NCI-H1930 (cell line): ENCODE measurements around the gene MT2A.
A peak's percentile ranks its signal among the peaks of the same experiment; 100 is the strongest.
"Not testable (repeated sequence)": the region's sequence is repeated elsewhere in the genome, so short reads cannot be mapped to it uniquely, and the experiment has no call there.

Experiments
- DNase-seq, 2 experiments: peaks; one replicate each; lab custom pipeline; 2025; lab: John Stamatoyannopoulos, UW

Gene MT2A

DNA sequence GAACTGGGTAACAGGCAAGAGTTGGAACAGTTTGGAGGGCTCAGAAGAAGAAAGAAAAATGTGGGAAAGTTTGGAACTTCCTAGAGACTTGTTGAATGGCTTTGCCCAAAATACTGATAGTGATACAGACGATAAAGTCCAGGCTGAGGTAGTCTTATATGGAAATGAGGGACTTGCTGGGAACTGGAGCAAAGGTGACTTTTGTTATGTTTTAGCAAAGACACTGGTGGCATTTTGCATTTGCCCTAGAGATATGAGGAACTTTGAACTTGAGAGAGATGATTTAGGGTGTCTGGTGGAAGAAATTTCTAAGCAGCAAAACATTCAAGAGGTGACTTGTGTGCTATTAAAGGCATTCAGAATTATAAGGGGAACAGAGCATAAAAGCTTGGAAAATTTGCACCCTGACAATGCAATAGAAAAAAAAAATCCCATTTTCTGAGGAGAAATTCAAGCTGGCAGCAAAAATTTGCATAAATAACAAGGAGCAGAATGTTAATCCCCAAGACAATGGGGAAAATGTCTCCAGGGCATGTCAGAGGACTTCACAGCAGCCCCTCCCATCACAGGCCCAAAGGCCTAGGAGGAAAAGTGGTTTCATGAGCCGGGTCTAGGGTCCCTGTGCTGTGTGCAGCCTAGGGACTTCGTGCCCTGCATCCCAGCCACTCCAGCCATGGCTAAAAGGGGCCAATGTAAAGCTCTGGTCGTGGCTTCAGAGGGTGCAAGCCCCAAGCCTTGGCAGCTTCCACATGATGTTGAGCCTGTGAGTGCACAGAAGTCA lies 13.5 kb downstream of the MT2A start:
- not testable (repeated sequence) for DNase-seq

DNA sequence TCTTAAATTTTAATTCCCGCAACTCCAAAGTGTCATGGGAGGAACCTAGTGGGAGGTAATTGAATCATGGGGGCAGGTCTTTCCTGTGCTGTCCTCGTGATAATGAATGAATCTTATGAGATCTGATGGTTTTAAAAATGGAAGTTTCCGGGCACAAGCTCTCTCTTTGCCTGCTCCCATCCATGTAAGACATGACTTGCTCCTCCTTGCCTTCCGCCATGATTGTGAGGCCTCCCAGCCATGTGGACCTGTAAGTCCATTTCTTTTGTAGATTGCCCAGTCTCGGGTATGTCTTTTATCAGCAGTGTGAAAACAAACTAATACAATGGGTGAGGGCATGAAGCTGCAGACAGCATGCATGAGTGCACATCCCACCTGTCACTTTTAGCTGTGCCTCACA lies 14.8 kb downstream of the MT2A start:
- not testable (repeated sequence) for DNase-seq

DNA sequence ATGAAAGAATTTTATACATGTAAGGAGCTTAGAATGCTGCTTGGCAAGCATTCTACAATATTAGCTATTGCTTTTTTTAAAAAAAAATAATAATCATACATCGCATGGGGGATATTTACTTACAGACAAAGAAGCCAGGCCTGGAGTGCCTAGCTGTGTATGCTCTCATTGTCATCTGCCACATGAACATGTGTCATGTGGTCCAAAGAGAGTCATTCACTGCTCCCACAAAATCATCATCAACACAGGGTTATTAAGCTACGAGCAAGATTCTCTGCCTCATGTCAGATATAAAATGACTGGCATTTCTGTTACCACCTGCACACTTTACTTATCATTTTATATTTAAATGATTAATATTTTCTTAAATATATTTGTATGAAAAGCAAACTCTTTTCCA lies 15.3 kb downstream of the MT2A start:
- DNase-seq = no peak

DNA sequence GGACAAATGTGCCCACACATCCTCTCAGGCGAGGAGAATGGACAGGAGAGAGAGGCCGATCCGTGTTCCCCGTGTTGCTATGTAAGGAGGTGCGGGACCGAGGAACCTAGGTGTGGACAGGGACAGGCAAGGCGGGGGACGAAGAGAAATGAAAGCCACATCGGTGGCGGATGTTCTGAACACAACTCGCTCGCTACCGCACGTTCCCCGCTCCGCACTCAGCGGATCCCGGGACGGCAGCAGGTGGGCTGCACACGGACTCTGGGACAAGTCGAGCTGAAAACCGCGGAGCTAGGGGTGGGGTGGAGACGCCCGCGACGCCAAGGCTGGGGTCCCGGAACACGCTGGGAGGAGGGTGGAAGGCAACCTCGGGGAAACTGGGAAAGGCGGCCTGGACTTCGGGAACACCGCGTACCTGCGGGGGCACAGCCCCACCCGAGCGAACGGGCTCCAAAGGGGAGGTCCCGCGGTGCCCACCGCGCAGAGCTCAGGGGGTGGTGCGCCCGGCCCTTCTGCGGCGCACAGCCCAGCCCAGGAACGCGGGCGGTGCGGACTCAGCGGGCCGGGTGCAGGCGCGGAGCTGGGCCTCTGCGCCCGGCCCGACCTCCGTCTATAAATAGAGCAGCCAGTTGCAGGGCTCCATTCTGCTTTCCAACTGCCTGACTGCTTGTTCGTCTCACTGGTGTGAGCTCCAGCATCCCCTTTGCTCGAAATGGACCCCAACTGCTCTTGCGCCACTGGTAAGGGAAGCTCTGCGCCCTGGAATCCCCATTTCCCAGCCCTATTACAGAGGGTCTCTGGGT lies 17.0 kb downstream of the MT2A start, which contains the start of gene MT1E:
MT1E (plus strand) TSS at position 642 of the 803 bp plus-strand sequence; CDS start at position 713, 71 bp downstream.
- DNase-seq = no peak

DNA sequence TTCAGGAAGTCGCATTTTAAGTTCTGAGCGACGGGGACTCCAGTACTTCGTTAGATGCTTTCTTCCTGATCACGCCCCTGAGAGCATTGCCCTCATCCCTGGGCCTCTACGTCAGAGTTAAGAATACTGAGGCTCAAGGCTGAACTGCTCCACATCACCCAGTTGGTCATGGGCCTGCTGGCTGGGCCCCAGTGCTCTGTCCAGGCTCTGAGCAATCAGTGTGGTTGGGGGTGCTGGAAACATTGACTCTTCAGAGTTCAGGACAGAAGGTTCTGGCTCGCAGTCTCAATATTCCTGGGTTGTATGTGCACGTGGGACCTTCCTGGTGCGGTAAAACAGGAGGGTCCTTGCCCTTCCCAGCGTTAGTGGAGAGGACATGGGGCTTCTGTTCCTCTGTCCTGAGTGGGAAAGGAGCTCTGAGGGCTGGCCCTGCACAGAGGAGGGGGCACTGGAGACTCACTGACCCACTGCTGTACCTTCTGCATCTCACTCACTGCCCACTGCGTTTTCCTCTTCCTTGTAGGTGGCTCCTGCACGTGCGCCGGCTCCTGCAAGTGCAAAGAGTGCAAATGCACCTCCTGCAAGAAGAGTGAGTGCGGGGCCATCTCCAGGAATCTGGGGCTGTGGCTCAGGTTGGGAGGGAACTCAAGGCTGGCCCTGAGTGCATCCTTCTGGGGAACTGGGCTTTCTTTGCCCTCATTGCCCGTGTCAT lies 17.7 kb downstream of the MT2A start:
- no peak for DNase-seq

DNA sequence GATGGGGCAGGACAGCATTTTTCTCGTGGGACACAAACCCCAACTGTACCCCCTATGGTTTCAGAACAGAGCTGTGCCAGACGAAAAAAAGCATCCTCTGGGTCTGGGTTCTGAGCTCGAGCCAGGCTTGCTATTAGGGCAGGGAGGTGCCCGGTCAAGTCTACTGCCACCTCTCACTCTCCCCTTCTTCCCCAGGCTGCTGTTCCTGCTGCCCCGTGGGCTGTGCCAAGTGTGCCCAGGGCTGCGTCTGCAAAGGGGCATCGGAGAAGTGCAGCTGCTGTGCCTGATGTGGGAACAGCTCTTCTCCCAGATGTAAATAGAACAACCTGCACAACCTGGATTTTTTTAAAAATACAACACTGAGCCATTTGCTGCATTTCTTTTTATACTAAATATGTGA lies 18.3 kb downstream of the MT2A start:
- DNase-seq = no peak

DNA sequence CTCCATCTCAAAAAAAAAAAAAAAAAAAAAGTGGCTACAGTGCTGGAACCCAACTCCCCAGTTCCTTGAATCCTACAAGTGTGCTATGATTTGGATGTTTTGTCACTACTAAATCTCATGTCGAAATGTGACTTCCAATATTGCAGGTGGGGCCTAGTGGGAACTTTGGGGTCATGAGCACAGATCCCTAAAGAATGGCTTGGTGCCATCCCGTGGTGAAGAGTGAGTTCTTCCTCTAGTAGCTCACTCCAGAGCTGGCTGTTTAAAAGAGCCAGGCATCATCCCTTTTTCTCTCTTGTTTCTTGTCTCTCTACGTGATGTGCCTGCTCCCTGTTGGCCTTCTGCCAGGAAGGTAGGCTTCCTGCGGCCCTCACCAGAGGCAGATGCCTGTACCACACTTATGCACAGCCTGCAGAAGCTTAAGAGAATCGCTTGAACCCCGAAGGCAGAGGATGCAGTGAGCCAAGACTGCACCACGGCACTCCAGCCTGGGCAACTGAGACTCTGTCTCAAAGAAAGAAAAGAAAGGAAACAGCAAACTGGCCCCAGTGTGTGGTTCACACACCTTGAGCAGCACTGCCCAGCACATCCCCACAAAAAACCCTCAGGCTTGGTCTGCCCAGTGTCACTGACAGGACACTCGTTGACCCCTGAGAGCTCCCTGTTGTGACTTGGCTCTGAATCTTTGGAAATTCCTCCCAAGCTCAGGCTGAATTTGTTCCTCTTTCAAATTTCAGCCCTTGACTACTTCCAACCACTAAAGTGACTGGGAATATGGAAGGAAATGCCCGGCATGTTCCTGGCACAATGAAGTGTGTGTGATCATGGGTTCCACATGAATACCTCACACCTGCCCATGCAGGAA lies 20.3 kb downstream of the MT2A start:
- DNase-seq = no peak

DNA sequence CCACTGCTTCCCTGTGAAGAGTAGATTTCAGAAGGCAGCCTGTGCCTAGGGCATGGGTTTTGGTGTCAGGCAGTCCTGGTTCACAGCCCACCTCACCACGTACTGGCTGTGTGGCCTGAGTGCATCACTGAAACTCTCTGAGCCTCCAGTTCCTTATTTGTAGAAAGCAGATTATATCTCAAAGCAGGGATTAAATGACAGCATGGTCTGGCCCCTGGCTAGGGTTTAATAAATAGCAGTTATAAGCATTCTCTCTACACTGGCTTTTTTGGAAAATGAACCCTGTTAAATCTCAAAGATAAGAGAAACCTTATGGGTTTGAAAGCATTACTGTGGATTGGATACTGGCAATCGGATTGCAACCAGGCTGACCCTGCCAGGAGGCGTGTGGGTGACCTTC lies 21.1 kb downstream of the MT2A start:
- no peak for DNase-seq

DNA sequence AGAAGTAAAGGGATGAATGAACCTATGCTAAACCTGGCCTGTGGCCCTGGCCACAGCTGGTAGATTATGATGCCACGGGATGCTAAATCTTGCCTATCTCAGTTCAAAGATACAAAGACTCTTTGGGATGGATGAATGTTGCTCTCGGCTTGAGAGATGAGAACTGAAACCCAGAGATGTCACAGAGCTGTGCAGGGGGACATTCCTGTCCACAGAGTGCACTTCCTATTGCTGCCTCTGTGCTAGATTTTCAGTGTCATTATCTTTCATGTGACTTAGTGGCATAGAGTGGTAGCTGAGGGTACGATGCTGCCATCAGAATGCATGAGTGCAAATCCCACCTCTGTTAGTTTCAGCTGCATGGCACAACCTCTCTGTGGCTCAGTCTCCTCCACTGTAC lies 21.8 kb downstream of the MT2A start:
- DNase-seq = no peak

DNA sequence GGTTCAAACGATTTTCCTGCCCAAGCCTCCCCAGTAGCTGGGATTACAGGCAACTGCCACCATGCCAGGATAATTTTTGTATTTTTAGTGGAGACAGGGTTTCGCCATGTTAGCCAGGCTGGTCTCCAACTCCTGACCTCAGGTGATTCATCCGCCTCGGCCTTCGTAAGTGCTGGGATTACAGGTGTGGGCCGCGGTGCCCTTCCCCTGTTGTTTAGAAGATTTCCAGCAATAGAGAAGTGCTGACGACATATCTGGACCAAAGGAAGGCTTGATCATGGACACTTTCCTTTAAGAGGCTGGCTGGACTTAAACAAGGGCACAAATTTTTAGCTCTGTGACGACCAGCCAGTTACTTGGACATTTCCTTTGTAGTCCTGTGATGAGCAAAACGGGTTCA lies 22.8 kb downstream of the MT2A start:
- no peak for DNase-seq

DNA sequence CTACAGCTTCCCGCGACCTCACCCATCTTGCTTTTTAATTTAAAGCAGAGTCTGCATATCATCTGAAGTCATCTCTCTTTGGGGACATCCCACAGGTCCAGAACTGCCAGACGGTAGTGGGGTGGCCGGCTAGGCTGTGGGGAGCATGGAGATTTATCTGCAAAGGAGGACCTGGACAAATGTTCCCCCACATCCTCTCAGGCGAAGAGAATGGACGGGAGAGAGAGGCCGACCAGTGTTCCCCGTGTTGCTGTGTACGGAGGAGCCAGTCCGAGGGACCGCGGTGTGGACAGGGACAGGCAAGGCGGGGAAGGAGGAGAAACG lies 23.4 kb downstream of the MT2A start:
- DNase-seq = no peak

DNA sequence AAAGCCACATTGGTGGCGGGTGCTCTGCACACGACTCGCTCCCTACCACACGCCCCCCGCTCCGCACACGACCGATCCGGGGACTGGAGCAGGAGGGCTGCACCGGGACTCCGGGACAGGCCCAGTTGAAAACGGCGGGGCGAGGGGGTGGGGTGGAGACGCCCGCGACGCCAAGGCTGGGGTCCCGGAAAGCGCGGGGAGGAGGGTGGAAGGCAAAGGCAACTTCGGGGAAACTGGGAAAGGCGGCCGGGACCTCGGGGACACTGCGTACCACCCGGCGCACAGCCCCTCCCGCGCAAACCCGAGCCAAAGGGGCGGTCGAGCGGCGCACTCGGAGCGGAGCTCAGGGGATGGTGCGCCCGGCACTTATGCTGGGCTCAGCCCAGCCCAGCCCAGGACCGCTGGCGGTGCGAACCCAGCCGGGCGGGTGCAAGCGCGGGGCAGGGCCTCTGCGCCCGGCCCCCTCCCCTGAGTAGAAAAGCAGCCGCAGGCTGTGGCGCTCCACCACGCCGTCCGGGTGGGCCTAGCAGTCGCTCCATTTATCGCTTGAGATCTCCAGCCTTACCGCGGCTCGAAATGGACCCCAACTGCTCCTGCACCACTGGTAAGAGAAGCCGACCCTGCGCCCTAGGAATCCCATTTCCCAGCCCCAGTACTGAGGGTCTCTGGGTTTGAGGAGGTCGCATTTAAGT lies 23.9 kb downstream of the MT2A start, which contains the start of gene MT1M:
MT1M (plus strand) TSS at position 504 of the 692 bp plus-strand sequence; CDS start at position 577, 73 bp downstream.
- DNase-seq = no peak

DNA sequence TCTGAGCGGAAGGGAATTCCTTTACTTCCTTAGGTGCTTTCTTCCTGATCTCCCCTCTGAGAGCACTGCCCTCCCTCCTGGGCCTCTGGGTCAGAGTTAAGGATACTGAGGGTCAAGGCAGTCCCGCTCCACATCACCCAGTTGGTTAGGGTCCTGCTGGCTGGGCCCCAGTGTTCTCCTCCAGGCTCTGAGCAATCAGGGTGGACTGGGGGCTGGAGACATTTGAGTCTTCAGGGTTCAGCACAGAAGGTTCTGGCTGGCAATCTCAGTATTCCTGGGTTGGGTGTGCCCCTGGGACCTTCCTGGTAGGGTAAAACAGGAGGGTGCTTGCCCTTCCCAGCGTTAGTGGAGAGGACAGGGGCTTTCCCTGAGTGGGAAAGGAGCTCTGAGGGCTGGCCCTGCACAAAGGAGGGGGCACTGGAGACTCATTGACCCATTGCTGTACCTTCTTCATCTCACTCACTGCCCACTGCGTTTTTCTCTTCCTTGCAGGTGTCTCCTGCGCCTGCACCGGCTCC lies 24.5 kb downstream of the MT2A start:
- DNase-seq = no peak

DNA sequence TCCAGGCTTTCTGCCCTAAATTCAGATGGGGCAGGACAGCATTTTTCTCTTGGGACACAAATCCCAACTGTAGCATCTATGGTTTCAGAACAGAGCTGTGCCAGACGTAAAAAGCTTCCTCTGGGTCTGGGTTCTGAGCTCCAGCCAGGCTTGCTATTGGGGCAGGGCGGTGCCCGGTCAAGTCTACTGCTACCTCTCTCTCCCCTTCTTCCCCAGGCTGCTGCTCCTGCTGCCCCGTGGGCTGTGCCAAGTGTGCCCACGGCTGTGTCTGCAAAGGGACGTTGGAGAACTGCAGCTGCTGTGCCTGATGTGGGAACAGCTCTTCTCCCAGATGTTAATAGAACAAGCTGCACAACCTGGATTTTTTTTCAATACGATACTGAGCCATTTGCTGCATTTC lies 25.2 kb downstream of the MT2A start:
- no peak for DNase-seq

DNA sequence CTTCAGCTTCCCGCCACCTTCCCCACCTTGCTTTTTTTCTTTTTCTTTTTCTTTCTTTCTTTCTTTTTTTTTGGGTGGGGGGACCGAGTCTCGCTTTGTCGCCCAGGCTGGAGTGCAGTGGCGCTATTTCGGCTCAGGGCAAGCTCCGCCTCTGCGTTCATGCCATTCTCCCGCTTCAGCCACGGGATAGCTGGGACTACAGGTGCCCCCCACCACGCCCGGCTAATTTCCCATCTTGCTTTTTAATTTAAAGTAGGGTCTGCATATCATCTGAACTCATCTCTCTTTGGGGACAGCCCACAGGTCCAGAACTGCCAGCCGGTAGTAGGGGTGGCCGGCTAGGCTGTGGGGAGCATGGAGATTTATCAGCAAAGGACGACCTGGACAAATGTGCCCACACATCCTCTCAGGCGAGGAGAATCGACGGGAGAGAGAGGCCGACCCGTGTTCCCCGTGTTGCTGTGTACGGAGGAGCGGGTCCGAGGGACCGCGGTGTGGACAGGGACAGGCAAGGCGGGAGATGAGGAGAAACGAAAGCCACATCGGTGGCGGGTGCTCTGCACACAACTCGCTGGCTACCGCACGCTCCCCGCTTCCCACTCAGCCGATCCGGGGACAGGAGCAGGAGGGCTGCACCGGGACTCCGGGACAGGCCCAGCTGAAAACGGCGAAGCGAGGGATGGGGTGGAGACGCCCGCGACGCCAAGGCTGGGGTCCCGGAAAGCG lies 26.5 kb downstream of the MT2A start:
- DNase-seq = no peak

DNA sequence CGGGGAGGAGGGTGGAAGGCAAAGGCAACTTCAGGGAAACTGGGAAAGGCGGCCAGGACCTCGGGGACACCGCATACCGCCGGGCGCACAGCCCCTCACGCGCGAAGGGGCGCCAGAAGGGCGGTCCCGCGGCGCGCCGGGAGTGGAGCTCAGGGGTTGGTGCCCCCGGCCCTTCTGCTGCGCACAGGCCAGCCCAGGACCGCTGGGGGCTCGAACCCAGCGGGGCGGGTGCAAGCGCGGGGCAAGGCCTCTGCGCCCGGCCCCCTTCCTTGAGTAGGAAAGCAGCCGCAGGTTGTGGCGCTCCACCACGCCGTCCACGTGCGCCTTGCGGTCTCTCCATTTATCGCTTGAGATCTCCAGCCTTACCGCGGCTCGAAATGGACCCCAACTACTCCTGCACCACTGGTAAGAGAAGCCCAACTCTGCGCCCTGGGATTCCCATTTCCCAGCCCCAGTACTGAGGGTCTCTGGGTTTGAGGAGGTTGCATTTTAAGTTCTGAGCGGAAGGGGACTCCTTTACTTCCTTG lies 27.1 kb downstream of the MT2A start:
- no peak for DNase-seq

DNA sequence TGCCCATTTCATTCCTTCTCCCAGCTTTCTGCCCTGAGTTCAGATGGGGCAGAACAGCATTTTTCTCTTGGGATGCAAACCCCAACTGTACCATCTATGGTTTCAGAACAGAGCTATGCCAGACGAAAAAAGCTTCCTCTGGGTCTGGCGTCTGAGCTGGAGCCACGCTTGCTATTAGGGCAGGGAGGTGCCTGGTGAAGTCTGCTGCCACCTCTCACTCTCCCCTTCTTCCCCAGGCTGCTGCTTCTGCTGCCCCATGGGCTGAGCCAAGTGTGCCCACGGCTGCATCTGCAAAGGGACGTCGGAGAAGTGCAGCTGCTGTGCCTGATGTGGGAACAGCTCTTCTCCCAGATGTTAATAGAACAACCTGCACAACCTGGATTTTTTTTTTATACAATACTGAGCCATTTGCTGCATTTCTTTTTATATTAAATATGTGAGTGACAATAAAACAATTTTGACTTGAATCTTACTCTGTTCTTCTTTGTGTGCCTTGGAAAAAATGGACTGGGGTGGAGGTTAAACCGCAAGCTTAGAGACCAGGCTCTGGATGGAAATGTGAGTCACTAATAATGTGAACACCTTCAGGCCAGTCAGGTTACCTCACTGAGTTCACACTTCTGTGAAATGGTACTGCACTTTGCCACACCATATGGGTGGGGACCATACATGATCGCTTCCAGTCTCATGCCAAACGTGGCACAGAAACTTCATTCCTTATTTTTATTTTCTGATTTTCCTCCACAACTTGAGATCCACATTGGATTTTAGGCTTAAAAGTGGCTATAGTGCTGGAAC lies 28.4 kb downstream of the MT2A start:
- no peak for DNase-seq

DNA sequence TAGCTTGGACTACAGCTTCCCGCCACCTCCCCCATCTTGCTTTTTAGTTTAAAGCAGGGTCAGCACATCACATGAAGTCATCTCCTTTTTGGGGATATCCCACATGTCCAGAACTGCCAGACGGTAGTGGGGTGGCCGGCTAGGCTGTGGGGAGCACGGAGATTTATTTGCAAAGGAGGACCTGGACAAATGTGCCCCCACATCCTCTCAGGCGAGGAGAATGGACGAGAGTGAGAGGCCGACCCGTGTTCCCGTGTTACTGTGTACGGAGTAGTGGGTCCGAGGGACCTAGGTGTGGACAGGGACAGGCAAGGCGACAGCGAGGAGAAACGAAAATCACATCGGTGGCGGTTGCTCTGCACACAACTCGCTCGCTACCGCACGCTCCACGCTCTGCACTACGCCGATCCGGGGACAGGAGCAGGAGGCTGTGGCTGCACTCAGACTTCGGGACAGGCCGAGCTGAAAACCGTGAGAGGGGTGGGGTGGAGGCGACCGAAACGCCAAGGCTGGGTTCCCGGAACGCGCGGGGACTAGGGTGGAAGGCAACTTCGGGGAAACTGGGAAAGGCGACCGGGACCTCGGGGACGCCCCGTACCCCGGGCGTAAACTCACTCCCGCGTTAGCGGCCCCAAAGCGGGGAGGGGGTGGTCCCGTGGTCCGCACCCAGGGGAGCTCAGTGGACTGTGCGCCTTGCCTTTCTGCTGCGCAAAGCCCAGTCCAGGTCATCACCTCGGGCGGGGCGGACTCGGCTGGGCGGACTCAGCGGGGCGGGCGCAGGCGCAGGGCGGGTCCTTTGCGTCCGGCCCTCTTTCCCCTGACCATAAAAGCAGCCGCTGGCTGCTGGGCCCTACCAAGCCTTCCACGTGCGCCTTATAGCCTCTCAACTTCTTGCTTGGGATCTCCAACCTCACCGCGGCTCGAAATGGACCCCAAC lies 29.7 kb downstream of the MT2A start, which contains the start of gene MT1A:
MT1A (plus strand) TSS at position 853 of the 937 bp plus-strand sequence; CDS start at position 926, 73 bp downstream.
- peak in 1 of 2 experiments; percentile 7 for DNase-seq
